ENCODE measurements around the gene IL1B.

Gene IL1B

GRCh38 chr2:112829961-112830681, 6.5 kb downstream of the IL1B start:
- Histone ChIP-seq H3K79me2 (no peaks in the 10 kb centered on the region), H3K36me3 (ENCODE audit: control insufficient read depth, insufficient read depth, low read length) (no peaks in the 10 kb centered on the region), H2AFZ (no peak overlapping the region), H3K27me3 (ENCODE audit: control insufficient read depth, insufficient read depth, low read length) (no peaks in the 10 kb centered on the region), H3K9ac (no peak overlapping the region), H3K4me3 (ENCODE audit: low read depth, low read length) (no peak overlapping the region), H3K4me2 (ENCODE audit: low read length) (no peak overlapping the region), H3K9me3 (ENCODE audit: control insufficient read depth, low read length) (no peaks in the 10 kb centered on the region), H3K4me1 (no peaks in the 10 kb centered on the region), H3K27ac (no peak overlapping the region)
- no peak for TF ChIP-seq CTCF (IDR thresholded peaks at IDR 0.05)

GRCh38 chr2:112829101-112829960, 7.2 kb downstream of the IL1B start:
- H2AFZ ChIP-seq: no peak overlapping the region
- H3K4me2 ChIP-seq (ENCODE audit: low read length): no peak overlapping the region
- no peak overlapping the region for H3K4me3 ChIP-seq (ENCODE audit: low read depth, low read length)
- no peaks in the 10 kb centered on the region for H3K9me3 ChIP-seq (ENCODE audit: control insufficient read depth, low read length)
- H3K27me3 ChIP-seq (ENCODE audit: control insufficient read depth, insufficient read depth, low read length): no peaks in the 10 kb centered on the region
- no peak overlapping the region for H3K9ac ChIP-seq
- TF ChIP-seq CTCF (IDR thresholded peaks at IDR 0.05): no peak
- no peaks in the 10 kb centered on the region for H3K36me3 ChIP-seq (ENCODE audit: control insufficient read depth, insufficient read depth, low read length)
- H3K79me2 ChIP-seq: no peaks in the 10 kb centered on the region
- H3K4me1 ChIP-seq: no peaks in the 10 kb centered on the region
- no peak overlapping the region for H3K27ac ChIP-seq

- Histone ChIP-seq H3K27me3 (ENCODE audit: control insufficient read depth, insufficient read depth, low read length) (no peaks in the 10 kb centered on the region), H3K4me1 (no peaks in the 10 kb centered on the region), H3K9ac (no peak overlapping the region), H3K27ac (no peak overlapping the region), H3K79me2 (no peaks in the 10 kb centered on the region), H2AFZ (no peak overlapping the region), H3K9me3 (ENCODE audit: control insufficient read depth, low read length) (no peaks in the 10 kb centered on the region), H3K4me2 (ENCODE audit: low read length) (no peak overlapping the region), H3K36me3 (ENCODE audit: control insufficient read depth, insufficient read depth, low read length) (no peaks in the 10 kb centered on the region), H3K4me3 (ENCODE audit: low read depth, low read length) (no peak overlapping the region)
- no peak for TF ChIP-seq CTCF (IDR thresholded peaks at IDR 0.05)
Observed at GRCh38 chr2:112828251-112828691, 8.3 kb downstream of the IL1B start.

GRCh38 chr2:112827604-112828185, 8.9 kb downstream of the IL1B start:
- Histone ChIP-seq H3K27ac (no peak overlapping the region), H3K4me2 (ENCODE audit: low read length) (no peak overlapping the region), H3K4me1 (no peaks in the 10 kb centered on the region), H3K4me3 (ENCODE audit: low read depth, low read length) (no peak overlapping the region), H3K9me3 (ENCODE audit: control insufficient read depth, low read length) (no peaks in the 10 kb centered on the region), H3K27me3 (ENCODE audit: control insufficient read depth, insufficient read depth, low read length) (no peaks in the 10 kb centered on the region), H3K9ac (no peak overlapping the region), H2AFZ (no peak overlapping the region), H3K79me2 (no peaks in the 10 kb centered on the region), H3K36me3 (ENCODE audit: control insufficient read depth, insufficient read depth, low read length) (no peaks in the 10 kb centered on the region)
- TF ChIP-seq CTCF (IDR thresholded peaks at IDR 0.05): no peak
